CD14-positive monocyte (primary cell): ENCODE data around the gene DYRK1A. TPM values are rescaled to one million over a fixed set of nuclear protein-coding genes. Genes with fewer than 3 reads are reported as not detected.
A peak's percentile ranks its signal among the peaks of the same experiment; 100 is the strongest.

Source experiments
- DNase-seq, 3 donors: peaks; one replicate each; pipeline ENCODE4 v3.0.0-alpha.2; 2011 to 2022
- H2AFZ ChIP-seq: 2 replicates; pipeline ENCODE4 v1.6.0; 2012; ENCODE audit warnings: mild to moderate bottlenecking, low read depth, low read length, inconsistent platforms; ENCODE audit not compliant: insufficient read depth, poor library complexity, severe bottlenecking
- H3K27ac ChIP-seq, 2 donors: 1 replicate in 1 of 2; 2 replicates in 1 of 2; pipeline ENCODE4 v1.5.1; 2012 to 2013; ENCODE audit warnings: low read length in 2 of 2, control low read depth in 1 of 2, inconsistent platforms in 1 of 2, low read depth in 1 of 2, mild to moderate bottlenecking in 1 of 2
- H3K27me3 ChIP-seq, 2 donors: one replicate each; pipeline versions ENCODE4 v1.6.0 to v1.6.1; 2011 to 2013; ENCODE audit warnings: low read length in 2 of 2; ENCODE audit not compliant: control insufficient read depth in 2 of 2, insufficient read depth in 2 of 2
- H3K36me3 ChIP-seq, 2 donors: replicated peaks in 1 of 2; 1 replicate in 1 of 2; 2 replicates in 1 of 2; pipeline versions ENCODE4 v1.5.1 to v1.6.1; 2012 to 2013; ENCODE audit warnings: low read length in 2 of 2, control low read depth in 1 of 2, inconsistent platforms in 1 of 2, mild to moderate bottlenecking in 1 of 2; ENCODE audit not compliant: insufficient read depth in 2 of 2, control insufficient read depth in 1 of 2
- H3K4me1 ChIP-seq, 2 donors: 1 replicate in 1 of 2; 2 replicates in 1 of 2; pipeline versions ENCODE4 v1.5.1 to v1.6.1; 2012 to 2013; ENCODE audit warnings: low read length in 2 of 2, control low read depth in 1 of 2, inconsistent platforms in 1 of 2, mild to moderate bottlenecking in 1 of 2, moderate library complexity in 1 of 2; ENCODE audit not compliant: insufficient read depth in 2 of 2, control insufficient read depth in 1 of 2
- H3K4me2 ChIP-seq: replicated peaks from 2 replicates; pipeline ENCODE3; 2012; ENCODE audit warnings: low read length, moderate library complexity, mild to moderate bottlenecking; ENCODE audit not compliant: poor library complexity, severe bottlenecking; ENCODE audit errors: extremely low read depth
- H3K4me3 ChIP-seq, 3 experiments: fragments of 200-600 bp in 1 of 3; sonication (generic) in 1 of 3; replicated peaks in 1 of 3; 1 replicate in 2 of 3; 2 replicates in 1 of 3; pipeline ENCODE4 v1.5.1; 2011 to 2013; ENCODE audit warnings: low read length in 3 of 3, mild to moderate bottlenecking in 3 of 3, control low read depth in 2 of 3, low read depth in 2 of 3, inconsistent platforms in 1 of 3, moderate library complexity in 1 of 3
- H3K79me2 ChIP-seq: 2 replicates; pipeline ENCODE4 v1.6.0; 2012; ENCODE audit warnings: mild to moderate bottlenecking, control low read depth, inconsistent platforms, low read length, moderate library complexity; ENCODE audit not compliant: insufficient read depth
- H3K9ac ChIP-seq: 2 replicates; pipeline ENCODE4 v1.6.0; 2017; ENCODE audit warnings: low read length, mild to moderate bottlenecking; ENCODE audit not compliant: insufficient read depth, poor library complexity, severe bottlenecking
- H3K9me3 ChIP-seq, 2 donors: replicated peaks in 1 of 2; 1 replicate in 1 of 2; 2 replicates in 1 of 2; pipeline versions ENCODE4 v1.5.1 to v1.6.1; 2012 to 2013; ENCODE audit warnings: low read length in 2 of 2, control low read depth in 1 of 2; ENCODE audit not compliant: control insufficient read depth in 1 of 2, insufficient read depth in 1 of 2
- H4K20me1 ChIP-seq: 2 replicates; pipeline ENCODE4 v1.6.0; 2012; ENCODE audit warnings: mild to moderate bottlenecking, low read length, control low read depth, moderate library complexity; ENCODE audit not compliant: insufficient read depth
- H3K27ac Mint-ChIP-seq, 7 donors: one replicate each; pipeline ENCODE4 v1.8.0; 2020; ENCODE audit warnings: mild to moderate bottlenecking in 7 of 7, mixed read lengths in 7 of 7, moderate library complexity in 6 of 7, inconsistent platforms in 2 of 7
- H3K27me3 Mint-ChIP-seq, 3 donors: one replicate each; pipeline ENCODE4 v1.8.0; 2021 to 2022; ENCODE audit warnings: low read depth in 3 of 3, mild to moderate bottlenecking in 3 of 3, mixed read lengths in 3 of 3, moderate library complexity in 3 of 3, inconsistent platforms in 1 of 3
- H3K36me3 Mint-ChIP-seq, 2 donors: one replicate each; pipeline ENCODE4 v1.8.0; 2020; ENCODE audit warnings: mixed read lengths in 2 of 2, inconsistent platforms in 1 of 2, mild to moderate bottlenecking in 1 of 2
- H3K4me1 Mint-ChIP-seq: one replicate; pipeline ENCODE4 v1.8.0; 2020; ENCODE audit warnings: mild to moderate bottlenecking, mixed read lengths
- H3K4me3 Mint-ChIP-seq, 2 donors: one replicate each; pipeline ENCODE4 v1.8.0; 2020; ENCODE audit warnings: mild to moderate bottlenecking in 2 of 2, mixed read lengths in 2 of 2, moderate library complexity in 1 of 2
- H3K9me3 Mint-ChIP-seq, 7 donors: one replicate each; pipeline ENCODE4 v1.8.0; 2020 to 2022; ENCODE audit warnings: mixed read lengths in 7 of 7, mild to moderate bottlenecking in 6 of 7, moderate library complexity in 6 of 7, inconsistent platforms in 2 of 7
- CTCF ChIP-seq: fragments of 200-600 bp; IDR thresholded peaks from one replicate; pipeline ENCODE4 v1.8.0; 2022; ENCODE audit warnings: antibody characterized with exemption, mild to moderate bottlenecking
- WGBS: methylation state at CpG from one replicate; pipeline ENCODE4 v1.1.5; 2013; ENCODE audit warnings: missing lambda C conversion rate; ENCODE audit not compliant: insufficient coverage; 5-methylcytosine and 5-hydroxymethylcytosine counted together
- intact Hi-C, 2 donors: fragments of 100-400 bp; cut with micrococcal nuclease; formaldehyde crosslinking; loops; one replicate each; pipeline versions ENCODE4 v1.15.0 to v1.15.1; 2023
- polyA plus RNA-seq, 3 donors: library from polyadenylated mRNA; depleted of rRNA in 1 of 3; unstranded in 2 of 3; stranded (reverse) in 1 of 3; fragments of 300-500 nt in 2 of 3; fragments of >200 nt in 1 of 3; fragmentation: Illumina TruSeq in 2 of 3; gene quantifications; 1 replicate in 2 of 3; 2 replicates in 1 of 3; pipeline ENCODE4 v1.2.3, GENCODE V29; 2012 to 2021

The DYRK1A gene
- polyA plus RNA-seq, 3 donors: 1.8 to 53.5 (median 2.4) TPM

GRCh38 chr21:37429356-37429755 is 62.8 kb downstream of the DYRK1A start:
- peak in 2 of 3 donors; percentile 9 to 14 for DNase-seq
- no peaks in the 10 kb centered on the region for H3K27me3 Mint-ChIP-seq
- no peak overlapping the region for H3K4me2 ChIP-seq
- intact Hi-C loops: no loop called here
- H3K4me1 ChIP-seq: no peaks in the 10 kb centered on the region
- WGBS: 100% methylated on average over 1 of the region's 7 CpGs
- peak overlapping the region in 5 of 7 donors; percentile 11 to 74 (median 54) for H3K27ac Mint-ChIP-seq
- H3K79me2 ChIP-seq: peaks cover 97% of the 10 kb centered on the region
- peak overlapping the region in 1 of 2 donors; percentile 46 for H3K27ac ChIP-seq
- H4K20me1 ChIP-seq: peaks cover 90% of the 10 kb centered on the region
- H3K9me3 Mint-ChIP-seq: peaks cover 0 to 3% (median 0%) of the 10 kb centered on the region in 7 donors
- H3K36me3 ChIP-seq: peaks cover 11 to 65% of the 10 kb centered on the region in 2 donors
- no peak overlapping the region for H3K4me3 ChIP-seq
- H3K4me1 Mint-ChIP-seq: peaks cover 19% of the 10 kb centered on the region
- H3K27me3 ChIP-seq: no peaks in the 10 kb centered on the region
- H3K36me3 Mint-ChIP-seq: peaks cover 34 to 50% of the 10 kb centered on the region in 2 donors
- H2AFZ ChIP-seq: no peak overlapping the region
- H3K9me3 ChIP-seq: no peaks in the 10 kb centered on the region
- no peak overlapping the region for H3K4me3 Mint-ChIP-seq
- no peak for TF ChIP-seq CTCF
- no peak overlapping the region for H3K9ac ChIP-seq

- Mint-ChIP-seq H3K36me3 (peaks cover 34 to 50% of the 10 kb centered on the region in 2 donors), H3K27me3 (no peaks in the 10 kb centered on the region), H3K4me1 (peaks cover 19% of the 10 kb centered on the region), H3K4me3 (no peak overlapping the region), H3K27ac (peak overlapping the region in 3 of 7 donors; percentile 24 to 70 (median 29)), H3K9me3 (peaks cover 0 to 3% (median 0%) of the 10 kb centered on the region in 7 donors)
- 94% methylated on average over 2 of the region's 6 CpGs for WGBS
- no peak overlapping the region for H3K9ac ChIP-seq
- H3K4me3 ChIP-seq: no peak overlapping the region
- H3K27ac ChIP-seq: peak overlapping the region in 1 of 2 donors; percentile 52
- H3K27me3 ChIP-seq: no peaks in the 10 kb centered on the region
- intact Hi-C loops: loop anchor here (5.0 to 10.0 kb wide), 2 partner anchors 56 to 63 kb away; partner anchors contain the start of gene DYRK1A (in 1 of the 2)
- H3K79me2 ChIP-seq: peaks cover 97% of the 10 kb centered on the region
- H2AFZ ChIP-seq: no peak overlapping the region
- no peak overlapping the region for H3K4me2 ChIP-seq
- TF ChIP-seq CTCF: no peak
- peaks cover 11 to 56% of the 10 kb centered on the region in 2 donors for H3K36me3 ChIP-seq
- H4K20me1 ChIP-seq: peaks cover 88% of the 10 kb centered on the region
- DNase-seq: no peak
- peaks cover 6 to 9% of the 10 kb centered on the region in 2 donors for H3K4me1 ChIP-seq
- no peaks in the 10 kb centered on the region for H3K9me3 ChIP-seq
Measured at GRCh38 chr21:37430184-37430821, 63.7 kb downstream of the DYRK1A start.
